GM18519 (cell line): ENCODE data around the gene RC3H1.

ENCODE experiments used
- ATAC-seq: cut with Tn5 transposase; IDR thresholded peaks from one replicate; pipeline ENCODE4 v1.9.1; 2021; ENCODE audit warnings: mild to moderate bottlenecking, moderate library complexity; ENCODE audit not compliant: unreplicated experiment, low FRiP score

RC3H1 gene

DNA sequence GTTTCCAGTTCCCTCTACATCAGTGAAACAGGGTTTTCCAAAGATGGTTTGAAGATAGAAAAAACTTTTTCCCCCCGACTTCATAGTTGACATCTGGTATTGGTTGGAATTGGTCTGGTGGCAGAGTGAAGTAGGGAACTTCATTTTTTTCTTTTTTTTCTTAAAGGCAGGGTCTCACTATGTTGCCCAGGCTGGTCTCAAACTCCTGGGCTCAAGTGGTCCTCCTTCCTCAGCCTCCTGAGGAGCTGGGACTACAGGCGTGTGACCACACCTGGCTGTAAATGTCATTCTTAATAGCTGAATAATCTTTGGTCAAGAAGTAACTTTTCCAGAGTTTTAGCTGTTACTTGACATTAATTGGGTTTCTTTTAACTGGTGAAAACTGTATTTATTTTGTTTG lies 132.3 kb downstream of the RC3H1 start:
- ATAC-seq, result no peak

DNA sequence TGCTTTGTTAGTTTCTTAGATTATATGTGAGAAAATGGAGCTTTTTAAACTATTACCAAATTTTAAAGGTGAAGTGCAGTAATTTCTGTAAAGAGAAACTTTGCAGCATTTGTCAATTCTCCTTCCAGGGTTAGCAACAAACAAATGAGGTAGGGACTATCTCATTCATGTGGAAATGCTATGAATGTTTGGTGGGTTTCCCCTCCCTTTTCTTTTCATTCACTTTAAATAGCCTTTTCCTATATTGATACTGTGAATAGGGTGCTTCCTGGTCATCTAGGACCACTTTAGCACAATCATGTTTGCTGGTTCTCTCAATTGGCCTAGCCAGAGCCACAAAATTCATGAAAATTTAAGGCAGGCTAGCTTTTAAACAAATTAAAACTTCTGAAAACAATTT lies 133.4 kb downstream of the RC3H1 start:
- ATAC-seq, result no peak

DNA sequence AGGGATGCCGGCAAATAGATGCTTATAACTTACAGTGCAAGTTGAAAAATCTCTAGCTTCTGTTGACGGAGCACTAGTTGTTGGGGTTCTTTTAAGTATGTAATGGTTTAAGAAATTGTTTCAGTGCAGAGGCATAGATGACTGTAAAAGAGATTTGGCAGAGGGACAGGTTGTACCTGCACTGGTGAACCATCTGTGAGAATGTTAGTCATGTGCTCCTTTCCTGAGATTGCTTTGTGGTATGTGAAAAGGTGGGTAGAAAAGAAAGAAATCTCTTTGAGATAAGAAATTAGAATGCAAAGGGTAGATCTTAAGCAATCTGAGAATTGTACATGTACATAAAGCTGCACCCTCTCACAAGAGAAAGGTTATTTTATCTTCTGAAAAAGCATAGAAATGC lies 134.5 kb downstream of the RC3H1 start:
- ATAC-seq, result no peak

DNA sequence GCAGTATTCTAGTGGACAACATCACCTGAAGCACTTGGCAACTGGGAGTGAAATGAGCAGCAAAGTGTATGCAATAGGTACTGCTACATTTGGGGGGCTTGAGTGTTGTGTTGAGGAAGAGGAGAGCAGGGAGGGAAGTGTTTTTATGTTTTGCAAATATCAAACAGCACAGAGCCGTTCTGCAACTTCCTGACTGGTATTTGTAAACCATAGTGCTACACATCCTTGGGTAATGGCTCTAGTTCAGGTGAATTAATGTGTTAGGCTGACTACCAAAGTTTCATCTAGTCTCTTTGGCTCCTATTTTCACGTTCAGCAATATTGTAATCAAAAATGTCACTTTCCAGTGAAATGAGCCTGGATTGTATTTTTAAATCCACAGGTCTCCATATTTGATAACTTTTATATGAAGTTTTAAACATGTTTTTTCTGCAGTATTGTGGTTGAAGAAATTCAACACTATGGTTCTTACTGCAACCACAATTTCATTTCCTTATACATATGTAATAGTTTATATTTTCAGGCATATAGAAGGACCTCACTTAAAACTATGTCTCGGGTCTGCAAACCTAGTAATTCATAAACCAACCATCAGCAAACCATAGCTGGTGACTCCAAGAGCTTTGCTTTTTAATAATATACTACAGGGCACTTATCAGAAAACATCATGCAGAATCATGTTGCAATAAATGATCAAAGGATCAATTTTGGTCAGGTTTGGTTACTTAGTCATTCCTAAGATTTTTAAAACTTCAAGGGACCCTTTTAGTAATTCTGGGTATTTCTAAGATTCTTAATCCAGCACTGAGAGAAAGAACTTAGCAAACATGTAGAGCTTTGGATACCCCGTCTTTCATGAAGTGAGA lies 135.2 kb downstream of the RC3H1 start:
- ATAC-seq, result no peak

DNA sequence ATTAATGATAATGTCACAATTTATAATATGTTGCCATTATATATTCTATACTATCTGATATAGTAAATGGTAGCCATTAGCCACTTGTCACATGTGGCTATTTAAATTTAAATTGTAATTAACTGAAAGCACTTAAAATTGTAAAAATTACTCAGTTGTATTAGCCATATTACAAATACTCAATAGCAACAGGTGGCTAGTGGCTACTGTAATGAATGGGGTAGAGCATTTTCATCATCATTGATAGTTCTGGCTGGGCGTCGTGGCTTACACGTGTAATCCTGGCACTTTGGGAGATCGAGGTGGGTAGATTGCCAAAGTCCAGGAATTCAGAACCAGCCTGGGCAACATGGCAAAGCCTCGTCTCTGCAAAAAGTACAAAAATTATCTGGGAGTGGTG lies 137.5 kb downstream of the RC3H1 start:
- no peak for ATAC-seq
